Gastrocnemius medialis (tissue), 4 donors: ENCODE measurements around the gene CHN2.

Source experiments
- CTCF ChIP-seq, 5 experiments: fragments of 450-650 bp in 3 of 5; fragments of 200-600 bp in 2 of 5; sonication (generic) in 2 of 5; IDR thresholded peaks in 4 of 5; conservative IDR thresholded peaks in 1 of 5; 1 replicate in 4 of 5; 2 replicates in 1 of 5; pipeline ENCODE4 v1.5.1; 2016 to 2019; ENCODE audit warnings: antibody characterized with exemption in 5 of 5, mild to moderate bottlenecking in 3 of 5, moderate library complexity in 3 of 5
- POLR2A ChIP-seq, 2 donors: fragments of 450-650 bp; IDR thresholded peaks; one replicate each; pipeline ENCODE4 v1.6.1; 2017; ENCODE audit warnings: antibody characterized with exemption in 2 of 2, mild to moderate bottlenecking in 2 of 2, moderate library complexity in 2 of 2

GRCh38 chr7:29372351-29373090 is 177.9 kb downstream of the CHN2 start:
- TF ChIP-seq CTCF (IDR thresholded peaks at IDR 0.05 in 4 of 5, conservative IDR thresholded peaks at IDR 0.05 in 1 of 5) (no peak), POLR2A (IDR thresholded peaks at IDR 0.05) (no peak)
